ENCODE measurements around the gene RAD9A.

RAD9A gene

GRCh38 chr11:67429722-67430121 lies 37.9 kb downstream of the RAD9A start:
- DNase-seq: no peak

- DNase-seq: no peak
Measured at GRCh38 chr11:67431346-67432249, 39.8 kb downstream of the RAD9A start.

- no peak for DNase-seq
Measured at GRCh38 chr11:67432655-67433349, 41.0 kb downstream of the RAD9A start.

- no peak for DNase-seq
Measured at GRCh38 chr11:67433536-67434394, 42.0 kb downstream of the RAD9A start.

- DNase-seq: no peak
Measured at GRCh38 chr11:67434395-67434881, 42.7 kb downstream of the RAD9A start.

GRCh38 chr11:67435031-67435726 lies 43.4 kb downstream of the RAD9A start:
- no peak for DNase-seq

- no peak for DNase-seq
Measured at GRCh38 chr11:67435727-67436458, 44.1 kb downstream of the RAD9A start.

- no peak for DNase-seq
Measured at GRCh38 chr11:67436459-67437081, 44.8 kb downstream of the RAD9A start.

GRCh38 chr11:67437082-67437808 lies 45.5 kb downstream of the RAD9A start, which contains the start of gene PTPRCAP:
Gene PTPRCAP (minus strand): TSS chr11:67437682. CDS start chr11:67437619, 63 bp downstream.
- no peak for DNase-seq

GRCh38 chr11:67437809-67438157 lies 46.0 kb downstream of the RAD9A start:
- no peak for DNase-seq

- no peak for DNase-seq
Measured at GRCh38 chr11:67438158-67438902, 46.5 kb downstream of the RAD9A start.

- no peak for DNase-seq
Measured at GRCh38 chr11:67439321-67440228, 47.8 kb downstream of the RAD9A start.

GRCh38 chr11:67440229-67441097 lies 48.7 kb downstream of the RAD9A start:
- no peak for DNase-seq

GRCh38 chr11:67441098-67441563 lies 49.3 kb downstream of the RAD9A start:
- no peak for DNase-seq

- DNase-seq: no peak
Measured at GRCh38 chr11:67441731-67442351, 50.1 kb downstream of the RAD9A start.

- DNase-seq: no peak
Measured at GRCh38 chr11:67442504-67443404, 51.0 kb downstream of the RAD9A start.
